GM12878 (cell line): ENCODE results near the gene SUPT4H1. TPM values are rescaled to one million over a fixed set of nuclear protein-coding genes. Genes with fewer than 3 reads are reported as not detected.
A peak's percentile ranks its signal among the peaks of the same experiment; 100 is the strongest.

Experiments used
- ATAC-seq: fragments of 200-7000 bp; cut with Tn5 transposase; 3 replicates; pipeline ENCODE4 v1.9.1; 2020; ENCODE audit warnings: mild to moderate bottlenecking, moderate library complexity
- BruUV-seq: library from RNA; stranded (reverse); fragments of 400-500 nt; replicated peaks from 2 replicates; lab custom pipeline; 2021; lab: Mats Ljungman, UMichigan
- CTCF ChIA-PET: fragments of 300-600 bp; sonication (Branson Sonifier 250); formaldehyde crosslinking; extraction: SDS; loops from one replicate; lab custom pipeline; 2021; ENCODE audit warnings: inconsistent platforms; lab: Yijun Ruan, JAX
- POLR2A ChIA-PET: fragments of 350-600 bp; formaldehyde crosslinking; extraction: SDS; loops from one replicate; lab custom pipeline; 2021; ENCODE audit warnings: inconsistent platforms; lab: Charles Lee
- RAD21 ChIA-PET: fragments of 300-600 bp; sonication (Branson Sonifier 250); formaldehyde crosslinking; loops from one replicate; lab custom pipeline; 2023; ENCODE audit warnings: antibody characterized with exemption; ENCODE audit not compliant: unreplicated experiment; lab: Charles Lee
- SMC1A ChIA-PET: fragments of 300-600 bp; sonication (Branson Sonifier 250); formaldehyde crosslinking; loops from one replicate; lab custom pipeline; 2023; ENCODE audit not compliant: unreplicated experiment, uncharacterized antibody; lab: Charles Lee
- DNase-seq: peaks from one replicate; pipeline ENCODE4 v3.0.0-alpha.2; 2011; ENCODE audit warnings: low read depth, low spot score
- FAIRE-seq: peaks from 3 replicates; lab custom pipeline; 2011; peaks lifted over from hg19 to GRCh38; lab: Jason Lieb, UNC
- H2AFZ ChIP-seq: 2 replicates; pipeline ENCODE4 v1.6.0; 2011; ENCODE audit warnings: low read depth, low read length, control low read depth; ENCODE audit not compliant: control insufficient read depth
- H3K27ac ChIP-seq: 2 replicates; pipeline ENCODE4 v1.5.1; 2011; ENCODE audit warnings: control low read depth; ENCODE audit not compliant: control insufficient read depth, insufficient read depth
- H3K27me3 ChIP-seq, 2 experiments: replicated peaks in 1 of 2; 2 replicates each; pipeline versions ENCODE4 v1.6.0 to v1.6.1; 2011; ENCODE audit warnings: low read length in 1 of 2; ENCODE audit not compliant: control insufficient read depth in 2 of 2, insufficient read depth in 2 of 2
- H3K36me3 ChIP-seq, 2 experiments: 2 replicates each; pipeline ENCODE4 v1.5.1; 2011; ENCODE audit warnings: low read length in 1 of 2; ENCODE audit not compliant: control insufficient read depth in 2 of 2, insufficient read depth in 2 of 2
- H3K4me1 ChIP-seq: 2 replicates; pipeline ENCODE4 v1.6.1; 2011; ENCODE audit warnings: mild to moderate bottlenecking, low read length, moderate library complexity, mixed read lengths; ENCODE audit not compliant: control insufficient read depth, insufficient read depth
- H3K4me2 ChIP-seq: 2 replicates; pipeline ENCODE4 v1.6.0; 2011; ENCODE audit warnings: control low read depth; ENCODE audit not compliant: control insufficient read depth, insufficient read depth
- H3K4me3 ChIP-seq: fragments of 200-600 bp; sonication (generic); 2 replicates; pipeline ENCODE4 v1.5.1; 2016
- H3K79me2 ChIP-seq: 2 replicates; pipeline ENCODE4 v1.6.0; 2011; ENCODE audit warnings: low read length; ENCODE audit not compliant: control insufficient read depth, insufficient read depth
- H3K9ac ChIP-seq: 2 replicates; pipeline ENCODE4 v1.8.0; 2011; ENCODE audit warnings: low read length, control low read depth, mixed read lengths; ENCODE audit not compliant: control insufficient read depth, insufficient read depth
- H3K9me3 ChIP-seq: replicated peaks from 3 replicates; pipeline ENCODE4 v1.5.1; 2011; ENCODE audit warnings: mild to moderate bottlenecking, low read length; ENCODE audit not compliant: control insufficient read depth, insufficient read depth
- H4K20me1 ChIP-seq: 2 replicates; pipeline ENCODE4 v1.6.0; 2011; ENCODE audit not compliant: control insufficient read depth, insufficient read depth
- BACH1 ChIP-seq: fragments of 450-650 bp; IDR thresholded peaks from 2 replicates; pipeline ENCODE4 v1.6.1; 2017; ENCODE audit warnings: mild to moderate bottlenecking, borderline replicate concordance
- IKZF1 ChIP-seq: fragments of 450-650 bp; conservative IDR thresholded peaks from 2 replicates; pipeline ENCODE4 v1.6.1; 2017; ENCODE audit warnings: antibody characterized with exemption, mild to moderate bottlenecking
- NR2C2 ChIP-seq: IDR thresholded peaks from 2 replicates; pipeline ENCODE4 v1.6.1; 2011; ENCODE audit warnings: borderline replicate concordance, low read depth; ENCODE audit not compliant: control insufficient read depth, insufficient read length
- POLR2AphosphoS2 ChIP-seq: IDR thresholded peaks from 2 replicates; pipeline ENCODE4 v1.6.1; 2011; ENCODE audit warnings: low read depth, mild to moderate bottlenecking, low read length, improper control_type of control experiment, moderate library complexity
- SMAD1 ChIP-seq: fragments of 450-650 bp; IDR thresholded peaks from 2 replicates; pipeline ENCODE4 v1.6.1; 2018; ENCODE audit warnings: mild to moderate bottlenecking, low read depth; ENCODE audit not compliant: partially characterized antibody
- SPI1 ChIP-seq: IDR thresholded peaks from 2 replicates; pipeline ENCODE4 v1.6.1; 2011; ENCODE audit warnings: low read depth, mild to moderate bottlenecking, low read length, moderate library complexity, borderline replicate concordance; ENCODE audit not compliant: insufficient read depth
- TAF1 ChIP-seq: IDR thresholded peaks from 2 replicates; pipeline ENCODE4 v1.6.1; 2011; ENCODE audit warnings: mild to moderate bottlenecking, low read depth, low read length, borderline replicate concordance
- YY1 ChIP-seq: IDR thresholded peaks from 2 replicates; pipeline ENCODE4 v1.6.1; 2011; ENCODE audit warnings: low read depth, mild to moderate bottlenecking, low read length
- WGBS: methylation state at CpG from one replicate; pipeline ENCODE4 v1.1.6; 2016; ENCODE audit warnings: low lambda C conversion rate; ENCODE audit not compliant: insufficient replicate concordance, insufficient coverage; ENCODE audit errors: missing lambda C conversion rate; 5-methylcytosine and 5-hydroxymethylcytosine counted together
- in situ Hi-C: fragments of 300-500 bp; cut with MboI; formaldehyde crosslinking; loops from 9 replicates; pipeline ENCODE4 v1.14.3; 2018; ENCODE audit warnings: mixed read lengths
- intact Hi-C: fragments of 100-400 bp; cut with micrococcal nuclease; formaldehyde crosslinking; loops from one replicate; pipeline ENCODE4 v1.14.2; 2022; ENCODE audit not compliant: unreplicated experiment
- polyA plus RNA-seq, 11 experiments: library from polyadenylated mRNA; depleted of rRNA in 4 of 11; unstranded in 6 of 11; stranded (reverse) in 5 of 11; fragments of >200 nt; fragmentation: Nextera tagmentation in 4 of 11; fragmentation: Illumina TruSeq in 1 of 11; extraction: Ambion mirVana in 4 of 11; extraction: Trizol in 1 of 11; gene quantifications; 1 replicate in 1 of 11; 2 replicates in 10 of 11; pipeline versions ENCODE4 v1.2.1 to v1.2.3, GENCODE V29; 2011 to 2016; ENCODE audit warnings: inconsistent platforms in 2 of 11, missing spikeins in 2 of 11, low read depth in 1 of 11
- total RNA-seq, 4 experiments: library from RNA; depleted of rRNA in 3 of 4; stranded (reverse); fragments of >200 nt in 3 of 4; fragmentation: Illumina TruSeq in 1 of 4; extraction: Trizol in 1 of 4; gene quantifications; 2 replicates each; pipeline versions ENCODE4 v1.2.1 to v1.2.3, GENCODE V29; 2013 to 2021
- TF ChIP-seq, protein P1 (sequence below): IDR thresholded peaks from 2 replicates; pipeline ENCODE4 v1.6.1; 2012; ENCODE audit warnings: low read length, inconsistent platforms
- TF ChIP-seq, protein P2 (sequence below): IDR thresholded peaks from 2 replicates; pipeline ENCODE4 v1.6.1; 2012; ENCODE audit warnings: low read depth, low read length, improper control_type of control experiment
- TF ChIP-seq, protein P3 (sequence below): fragments of 450-650 bp; IDR thresholded peaks from 2 replicates; pipeline ENCODE4 v1.6.1; 2017; ENCODE audit warnings: mild to moderate bottlenecking, low read depth, inconsistent platforms; ENCODE audit not compliant: poor library complexity, severe bottlenecking
- TF ChIP-seq, protein P4 (sequence below): IDR thresholded peaks from 2 replicates; pipeline ENCODE4 v1.6.1; 2011; ENCODE audit warnings: borderline replicate concordance, low read depth, mild to moderate bottlenecking, moderate library complexity, mixed read lengths, low read length; ENCODE audit not compliant: insufficient read depth; ENCODE audit errors: extremely low read length
- TF ChIP-seq, protein P5 (sequence below): fragments of 450-650 bp; IDR thresholded peaks from 2 replicates; pipeline ENCODE4 v1.6.1; 2016; ENCODE audit warnings: mild to moderate bottlenecking

SUPT4H1 gene
- total and polyA plus RNA-seq, 10 of the 15 experiments (the other 5 are each of a cell fraction or from before 2014, with no cell fraction given): 83.8 to 293 (median 128) TPM

DNA sequence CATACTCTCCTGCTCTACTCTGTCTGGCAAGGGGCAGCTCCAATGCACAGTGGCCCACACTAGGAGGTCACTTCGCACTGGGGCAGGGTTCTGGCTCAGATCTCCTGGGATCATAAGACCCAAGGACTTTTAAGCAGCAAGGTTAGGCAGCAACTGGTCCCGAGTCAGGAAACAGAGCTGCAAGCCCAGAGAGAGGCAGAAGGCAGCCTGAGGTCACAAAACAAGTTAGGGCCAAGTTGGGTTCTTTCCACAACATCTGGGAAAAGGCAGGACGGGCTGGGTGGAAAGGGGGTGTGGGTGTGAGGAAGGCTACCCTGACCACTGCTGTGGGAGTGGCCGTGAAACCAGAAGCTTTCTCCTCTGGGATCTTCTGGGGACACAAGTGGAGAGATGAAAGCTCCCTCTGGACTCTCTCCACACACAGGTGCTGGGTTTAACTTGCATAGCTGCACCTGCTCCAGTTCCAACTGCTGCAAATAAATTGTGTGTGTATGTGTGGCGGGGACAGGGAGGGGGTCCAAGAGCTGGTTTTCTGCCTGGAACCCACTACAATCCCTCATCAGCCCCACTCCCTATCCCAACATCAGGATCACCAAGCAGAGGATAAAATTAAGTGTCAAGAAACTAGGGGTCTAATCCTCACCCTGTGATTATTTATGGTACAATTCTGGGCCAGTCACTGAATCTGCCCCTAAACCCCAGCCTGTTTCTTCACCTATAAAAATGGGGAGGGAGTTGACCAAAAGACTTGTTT is 15.4 kb downstream of the SUPT4H1 start:
- RAD21 ChIA-PET: interaction anchor here (0.9 to 18.1 kb wide), 13 partner anchors 7 to 92 kb away, joined by 3 to 323 read pairs (median 11); partner anchors contain the start of genes RNF43, SUPT4H1 and TSPOAP1
- Histone ChIP-seq H3K36me3 (peaks cover 0 to 1% of the 10 kb centered on the region in 2 experiments; a peak in 2 of 4 replicates), H2AFZ (no peak overlapping the region), H3K4me3 (peak overlapping the region; percentile 83), H3K27ac (peak overlapping the region; percentile 100), H3K4me1 (peaks cover 52% of the 10 kb centered on the region), H3K4me2 (peak overlapping the region; percentile 99), H3K9me3 (no peaks in the 10 kb centered on the region; the same call in 2 of the 3 replicates), H3K27me3 (no peaks in the 10 kb centered on the region), H4K20me1 (no peaks in the 10 kb centered on the region; the same call in 1 of the 2 replicates), H3K9ac (peak overlapping the region; percentile 100), H3K79me2 (peaks cover 96% of the 10 kb centered on the region)
- in situ Hi-C loops: loop anchor here (10.0 kb wide), 1 partner anchor 1498 kb away; no protein-coding TSS in a partner anchor
- FAIRE-seq (no peak), ATAC-seq (no peak), DNase-seq (no peak)
- POLR2A ChIA-PET: interaction anchor here (0.5 to 18.5 kb wide), 15 partner anchors 7 to 337 kb away, joined by 3 to 373 read pairs (median 4); partner anchors contain the start of genes MKS1, MTMR4, RNF43 and SUPT4H1
- SMC1A ChIA-PET: interaction anchor here (1.4 to 10.3 kb wide), 9 partner anchors 7 to 79 kb away, joined by 4 to 195 read pairs (median 11); partner anchors contain the start of genes RNF43, SUPT4H1 and TSPOAP1
- CTCF ChIA-PET: interaction anchor here (1.4 to 4.3 kb wide), 6 partner anchors 9 to 79 kb away, joined by 3 to 53 read pairs (median 19); partner anchors contain the start of genes RNF43, SUPT4H1 and TSPOAP1
- WGBS: under 1% methylated on average over 5 of the region's 5 CpGs
- BruUV-seq: no TSS peak
- intact Hi-C loops: loop anchor here (5.0 kb wide), 1 partner anchor 434 kb away; no protein-coding TSS in a partner anchor
- no peak for TF ChIP-seq SMAD1
- TF ChIP-seq, protein P1, sequence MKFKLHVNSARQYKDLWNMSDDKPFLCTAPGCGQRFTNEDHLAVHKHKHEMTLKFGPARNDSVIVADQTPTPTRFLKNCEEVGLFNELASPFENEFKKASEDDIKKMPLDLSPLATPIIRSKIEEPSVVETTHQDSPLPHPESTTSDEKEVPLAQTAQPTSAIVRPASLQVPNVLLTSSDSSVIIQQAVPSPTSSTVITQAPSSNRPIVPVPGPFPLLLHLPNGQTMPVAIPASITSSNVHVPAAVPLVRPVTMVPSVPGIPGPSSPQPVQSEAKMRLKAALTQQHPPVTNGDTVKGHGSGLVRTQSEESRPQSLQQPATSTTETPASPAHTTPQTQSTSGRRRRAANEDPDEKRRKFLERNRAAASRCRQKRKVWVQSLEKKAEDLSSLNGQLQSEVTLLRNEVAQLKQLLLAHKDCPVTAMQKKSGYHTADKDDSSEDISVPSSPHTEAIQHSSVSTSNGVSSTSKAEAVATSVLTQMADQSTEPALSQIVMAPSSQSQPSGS: no peak
- TF ChIP-seq NR2C2: no peak
- TF ChIP-seq BACH1: peak; percentile 33; the same call in 1 of the 2 replicates
- TF ChIP-seq TAF1: 0 out of 2 replicates have a peak, but pooled peaks have one; percentile 14
- TF ChIP-seq, protein P2, sequence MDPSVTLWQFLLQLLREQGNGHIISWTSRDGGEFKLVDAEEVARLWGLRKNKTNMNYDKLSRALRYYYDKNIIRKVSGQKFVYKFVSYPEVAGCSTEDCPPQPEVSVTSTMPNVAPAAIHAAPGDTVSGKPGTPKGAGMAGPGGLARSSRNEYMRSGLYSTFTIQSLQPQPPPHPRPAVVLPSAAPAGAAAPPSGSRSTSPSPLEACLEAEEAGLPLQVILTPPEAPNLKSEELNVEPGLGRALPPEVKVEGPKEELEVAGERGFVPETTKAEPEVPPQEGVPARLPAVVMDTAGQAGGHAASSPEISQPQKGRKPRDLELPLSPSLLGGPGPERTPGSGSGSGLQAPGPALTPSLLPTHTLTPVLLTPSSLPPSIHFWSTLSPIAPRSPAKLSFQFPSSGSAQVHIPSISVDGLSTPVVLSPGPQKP: 0 out of 2 replicates have a peak, but pooled peaks have one; percentile 31
- TF ChIP-seq YY1: 0 out of 2 replicates have a peak, but pooled peaks have one; percentile 33
- TF ChIP-seq IKZF1: peak; percentile 74
- TF ChIP-seq, protein P3, sequence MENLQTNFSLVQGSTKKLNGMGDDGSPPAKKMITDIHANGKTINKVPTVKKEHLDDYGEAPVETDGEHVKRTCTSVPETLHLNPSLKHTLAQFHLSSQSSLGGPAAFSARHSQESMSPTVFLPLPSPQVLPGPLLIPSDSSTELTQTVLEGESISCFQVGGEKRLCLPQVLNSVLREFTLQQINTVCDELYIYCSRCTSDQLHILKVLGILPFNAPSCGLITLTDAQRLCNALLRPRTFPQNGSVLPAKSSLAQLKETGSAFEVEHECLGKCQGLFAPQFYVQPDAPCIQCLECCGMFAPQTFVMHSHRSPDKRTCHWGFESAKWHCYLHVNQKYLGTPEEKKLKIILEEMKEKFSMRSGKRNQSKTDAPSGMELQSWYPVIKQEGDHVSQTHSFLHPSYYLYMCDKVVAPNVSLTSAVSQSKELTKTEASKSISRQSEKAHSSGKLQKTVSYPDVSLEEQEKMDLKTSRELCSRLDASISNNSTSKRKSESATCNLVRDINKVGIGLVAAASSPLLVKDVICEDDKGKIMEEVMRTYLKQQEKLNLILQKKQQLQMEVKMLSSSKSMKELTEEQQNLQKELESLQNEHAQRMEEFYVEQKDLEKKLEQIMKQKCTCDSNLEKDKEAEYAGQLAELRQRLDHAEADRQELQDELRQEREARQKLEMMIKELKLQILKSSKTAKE: peak; percentile 12
- TF ChIP-seq SPI1: 0 out of 2 replicates have a peak, but pooled peaks have one; percentile 3
- TF ChIP-seq, protein P4, sequence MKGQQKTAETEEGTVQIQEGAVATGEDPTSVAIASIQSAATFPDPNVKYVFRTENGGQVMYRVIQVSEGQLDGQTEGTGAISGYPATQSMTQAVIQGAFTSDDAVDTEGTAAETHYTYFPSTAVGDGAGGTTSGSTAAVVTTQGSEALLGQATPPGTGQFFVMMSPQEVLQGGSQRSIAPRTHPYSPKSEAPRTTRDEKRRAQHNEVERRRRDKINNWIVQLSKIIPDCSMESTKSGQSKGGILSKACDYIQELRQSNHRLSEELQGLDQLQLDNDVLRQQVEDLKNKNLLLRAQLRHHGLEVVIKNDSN: no peak
- TF ChIP-seq, protein P5, sequence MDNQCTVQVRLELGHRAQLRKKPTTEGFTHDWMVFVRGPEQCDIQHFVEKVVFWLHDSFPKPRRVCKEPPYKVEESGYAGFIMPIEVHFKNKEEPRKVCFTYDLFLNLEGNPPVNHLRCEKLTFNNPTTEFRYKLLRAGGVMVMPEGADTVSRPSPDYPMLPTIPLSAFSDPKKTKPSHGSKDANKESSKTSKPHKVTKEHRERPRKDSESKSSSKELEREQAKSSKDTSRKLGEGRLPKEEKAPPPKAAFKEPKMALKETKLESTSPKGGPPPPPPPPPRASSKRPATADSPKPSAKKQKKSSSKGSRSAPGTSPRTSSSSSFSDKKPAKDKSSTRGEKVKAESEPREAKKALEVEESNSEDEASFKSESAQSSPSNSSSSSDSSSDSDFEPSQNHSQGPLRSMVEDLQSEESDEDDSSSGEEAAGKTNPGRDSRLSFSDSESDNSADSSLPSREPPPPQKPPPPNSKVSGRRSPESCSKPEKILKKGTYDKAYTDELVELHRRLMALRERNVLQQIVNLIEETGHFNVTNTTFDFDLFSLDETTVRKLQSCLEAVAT: peak; percentile 7
- peak; percentile 34; the same call in 1 of the 2 replicates for TF ChIP-seq POLR2AphosphoS2
